NB4 (cell line): ENCODE results near the gene TSPAN4.

Source experiments
- MYC ChIP-seq: IDR thresholded peaks from 2 replicates; pipeline ENCODE4 v1.6.1; 2011; ENCODE audit warnings: low read depth, low read length
- POLR2A ChIP-seq: IDR thresholded peaks from 2 replicates; pipeline ENCODE4 v1.6.1; 2011; ENCODE audit warnings: mild to moderate bottlenecking; ENCODE audit not compliant: insufficient read length; ENCODE audit errors: extremely low read depth
- TF ChIP-seq, protein P1 (sequence below): IDR thresholded peaks from one replicate; pipeline ENCODE4 v1.5.1; 2012; ENCODE audit warnings: low read depth, low read length
- TF ChIP-seq, protein P2 (sequence below): IDR thresholded peaks from 2 replicates; pipeline ENCODE4 v1.6.1; 2011; ENCODE audit warnings: low read depth, low read length

DNA sequence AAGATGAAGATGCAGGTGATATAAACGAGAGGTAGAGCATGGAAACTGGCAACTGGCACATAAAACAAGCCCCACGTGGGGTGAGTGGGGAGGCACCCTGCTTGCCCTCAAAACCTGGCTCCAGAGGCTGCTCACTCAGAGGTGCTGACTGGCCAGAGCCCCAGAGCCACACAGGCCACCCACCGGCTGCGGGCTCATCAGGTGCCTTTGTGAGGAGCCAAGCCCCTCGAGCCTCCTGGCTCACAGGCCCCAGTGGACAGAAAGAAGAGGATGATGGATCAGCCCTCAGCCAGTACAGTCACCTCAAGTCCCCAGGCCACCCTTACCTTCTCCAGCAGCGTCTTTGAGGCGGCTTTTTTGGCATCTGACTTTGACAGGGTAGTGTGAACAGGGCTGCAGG is 61.7 kb downstream of the TSPAN4 start:
- TF ChIP-seq MYC (no peak), POLR2A (no peak)
- TF ChIP-seq, protein P1, sequence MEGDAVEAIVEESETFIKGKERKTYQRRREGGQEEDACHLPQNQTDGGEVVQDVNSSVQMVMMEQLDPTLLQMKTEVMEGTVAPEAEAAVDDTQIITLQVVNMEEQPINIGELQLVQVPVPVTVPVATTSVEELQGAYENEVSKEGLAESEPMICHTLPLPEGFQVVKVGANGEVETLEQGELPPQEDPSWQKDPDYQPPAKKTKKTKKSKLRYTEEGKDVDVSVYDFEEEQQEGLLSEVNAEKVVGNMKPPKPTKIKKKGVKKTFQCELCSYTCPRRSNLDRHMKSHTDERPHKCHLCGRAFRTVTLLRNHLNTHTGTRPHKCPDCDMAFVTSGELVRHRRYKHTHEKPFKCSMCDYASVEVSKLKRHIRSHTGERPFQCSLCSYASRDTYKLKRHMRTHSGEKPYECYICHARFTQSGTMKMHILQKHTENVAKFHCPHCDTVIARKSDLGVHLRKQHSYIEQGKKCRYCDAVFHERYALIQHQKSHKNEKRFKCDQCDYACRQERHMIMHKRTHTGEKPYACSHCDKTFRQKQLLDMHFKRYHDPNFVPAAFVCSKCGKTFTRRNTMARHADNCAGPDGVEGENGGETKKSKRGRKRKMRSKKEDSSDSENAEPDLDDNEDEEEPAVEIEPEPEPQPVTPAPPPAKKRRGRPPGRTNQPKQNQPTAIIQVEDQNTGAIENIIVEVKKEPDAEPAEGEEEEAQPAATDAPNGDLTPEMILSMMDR: no peak
- TF ChIP-seq, protein P2, sequence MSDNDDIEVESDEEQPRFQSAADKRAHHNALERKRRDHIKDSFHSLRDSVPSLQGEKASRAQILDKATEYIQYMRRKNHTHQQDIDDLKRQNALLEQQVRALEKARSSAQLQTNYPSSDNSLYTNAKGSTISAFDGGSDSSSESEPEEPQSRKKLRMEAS: no peak
